PC-3 (cell line): Measurements from ENCODE around the gene FAM222A.

Experiments used
- EZH2phosphoT487 ChIP-seq: fragments of 300-600 bp; sonication (generic); IDR thresholded peaks from 2 replicates; pipeline ENCODE4 v1.6.1; 2018; ENCODE audit warnings: mild to moderate bottlenecking, antibody characterized with exemption, low read length, borderline replicate concordance
- TF ChIP-seq, protein P1 (sequence below): fragments of 300-600 bp; sonication (generic); conservative IDR thresholded peaks from 2 replicates; pipeline ENCODE4 v1.5.1; 2017; ENCODE audit warnings: antibody characterized with exemption, low read depth, mild to moderate bottlenecking, low read length

DNA sequence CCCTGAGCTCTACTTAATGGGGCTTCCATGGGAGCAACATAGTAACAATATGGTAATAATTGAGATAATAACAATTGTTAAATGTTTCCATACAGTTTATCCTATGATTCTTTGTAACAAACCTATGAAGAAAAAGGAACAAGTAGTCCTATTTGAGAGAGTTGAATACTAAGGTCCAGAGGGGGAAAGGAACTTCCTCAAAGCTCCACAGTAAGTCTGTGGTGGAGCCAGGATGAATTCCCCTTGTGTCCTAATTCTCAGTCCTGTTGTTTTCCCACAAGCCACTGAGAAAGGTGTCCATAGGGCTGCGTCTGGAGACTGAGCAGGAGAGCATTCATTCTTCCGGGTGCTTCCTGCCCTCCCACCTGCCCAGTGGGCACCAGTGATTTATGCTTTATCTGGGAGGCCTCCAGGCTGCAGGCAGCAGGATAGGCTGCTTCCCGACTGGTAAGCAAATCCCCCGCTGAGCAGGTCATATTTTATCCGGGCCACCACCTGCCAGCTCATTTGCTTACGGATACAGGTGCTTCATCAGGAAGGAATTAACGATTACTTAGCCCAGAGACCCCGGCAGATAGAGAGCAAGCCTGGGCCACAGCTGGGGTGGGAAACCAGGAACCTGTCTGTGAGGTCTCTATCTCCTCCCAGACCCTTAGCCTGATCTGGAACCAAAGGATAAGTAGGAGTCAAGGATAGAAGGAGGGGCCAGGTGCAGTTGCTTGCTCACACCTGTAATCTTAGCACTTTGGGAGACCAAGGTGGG, 33.9 kb upstream of the FAM222A start:
- TF ChIP-seq, protein P1, sequence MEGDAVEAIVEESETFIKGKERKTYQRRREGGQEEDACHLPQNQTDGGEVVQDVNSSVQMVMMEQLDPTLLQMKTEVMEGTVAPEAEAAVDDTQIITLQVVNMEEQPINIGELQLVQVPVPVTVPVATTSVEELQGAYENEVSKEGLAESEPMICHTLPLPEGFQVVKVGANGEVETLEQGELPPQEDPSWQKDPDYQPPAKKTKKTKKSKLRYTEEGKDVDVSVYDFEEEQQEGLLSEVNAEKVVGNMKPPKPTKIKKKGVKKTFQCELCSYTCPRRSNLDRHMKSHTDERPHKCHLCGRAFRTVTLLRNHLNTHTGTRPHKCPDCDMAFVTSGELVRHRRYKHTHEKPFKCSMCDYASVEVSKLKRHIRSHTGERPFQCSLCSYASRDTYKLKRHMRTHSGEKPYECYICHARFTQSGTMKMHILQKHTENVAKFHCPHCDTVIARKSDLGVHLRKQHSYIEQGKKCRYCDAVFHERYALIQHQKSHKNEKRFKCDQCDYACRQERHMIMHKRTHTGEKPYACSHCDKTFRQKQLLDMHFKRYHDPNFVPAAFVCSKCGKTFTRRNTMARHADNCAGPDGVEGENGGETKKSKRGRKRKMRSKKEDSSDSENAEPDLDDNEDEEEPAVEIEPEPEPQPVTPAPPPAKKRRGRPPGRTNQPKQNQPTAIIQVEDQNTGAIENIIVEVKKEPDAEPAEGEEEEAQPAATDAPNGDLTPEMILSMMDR = no peak
- TF ChIP-seq EZH2phosphoT487 = no peak
